Activated naive CD4-positive, alpha-beta T cell treated with Interleukin-2 at 50 U/mL for 16 hours (primary cell): ENCODE results near the gene NSUN2.

ENCODE experiments used
- DNase-seq: peaks from one replicate; pipeline ENCODE4 v3.0.0-alpha.2; 2020

The NSUN2 gene

GRCh38 chr5:6553972-6554371, 78.9 kb downstream of the NSUN2 start:
- DNase-seq: no peak

GRCh38 chr5:6552612-6553011, 80.2 kb downstream of the NSUN2 start:
- DNase-seq: no peak

GRCh38 chr5:6551955-6552313, 80.9 kb downstream of the NSUN2 start:
- no peak for DNase-seq

GRCh38 chr5:6551287-6551954, 81.4 kb downstream of the NSUN2 start:
- no peak for DNase-seq

- no peak for DNase-seq
Observed at GRCh38 chr5:6550628-6551027, 82.2 kb downstream of the NSUN2 start.
